ENCODE results near the gene TMED3.

DNA sequence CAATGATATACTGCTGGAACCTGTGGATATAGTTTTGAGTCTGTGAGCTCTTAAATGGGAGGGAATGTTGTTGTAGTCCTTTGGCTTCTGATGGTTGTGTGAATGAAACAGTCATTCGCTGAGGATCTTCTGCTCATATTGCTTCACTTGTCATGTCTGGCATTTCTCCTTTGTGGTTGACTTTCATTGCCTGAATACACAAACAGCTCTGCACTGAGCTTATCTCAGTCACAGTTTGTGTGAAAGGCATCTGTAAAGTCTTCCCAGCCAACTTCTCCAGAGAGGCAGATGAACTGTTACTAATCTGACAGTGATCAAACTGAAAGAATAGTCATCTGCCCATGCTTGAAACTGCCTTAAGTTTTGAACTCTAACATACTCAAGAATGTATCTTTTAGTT, 59.8 kb downstream of the TMED3 start:
- TF ChIP-seq, protein P1, sequence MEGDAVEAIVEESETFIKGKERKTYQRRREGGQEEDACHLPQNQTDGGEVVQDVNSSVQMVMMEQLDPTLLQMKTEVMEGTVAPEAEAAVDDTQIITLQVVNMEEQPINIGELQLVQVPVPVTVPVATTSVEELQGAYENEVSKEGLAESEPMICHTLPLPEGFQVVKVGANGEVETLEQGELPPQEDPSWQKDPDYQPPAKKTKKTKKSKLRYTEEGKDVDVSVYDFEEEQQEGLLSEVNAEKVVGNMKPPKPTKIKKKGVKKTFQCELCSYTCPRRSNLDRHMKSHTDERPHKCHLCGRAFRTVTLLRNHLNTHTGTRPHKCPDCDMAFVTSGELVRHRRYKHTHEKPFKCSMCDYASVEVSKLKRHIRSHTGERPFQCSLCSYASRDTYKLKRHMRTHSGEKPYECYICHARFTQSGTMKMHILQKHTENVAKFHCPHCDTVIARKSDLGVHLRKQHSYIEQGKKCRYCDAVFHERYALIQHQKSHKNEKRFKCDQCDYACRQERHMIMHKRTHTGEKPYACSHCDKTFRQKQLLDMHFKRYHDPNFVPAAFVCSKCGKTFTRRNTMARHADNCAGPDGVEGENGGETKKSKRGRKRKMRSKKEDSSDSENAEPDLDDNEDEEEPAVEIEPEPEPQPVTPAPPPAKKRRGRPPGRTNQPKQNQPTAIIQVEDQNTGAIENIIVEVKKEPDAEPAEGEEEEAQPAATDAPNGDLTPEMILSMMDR (IDR thresholded peaks at IDR 0.05): no peak
- TF ChIP-seq CHD2 (IDR thresholded peaks at IDR 0.05; ENCODE audit: low read length, partially characterized antibody): no peak
- TF ChIP-seq KDM5A (IDR thresholded peaks at IDR 0.05): no peak
- TF ChIP-seq RAD21 (conservative IDR thresholded peaks at IDR 0.05 in 1 of 2, IDR thresholded peaks at IDR 0.05 in 1 of 2): no peak
- TF ChIP-seq POLR2A (IDR thresholded peaks at IDR 0.05; ENCODE audit: low read length): no peak
- no peak for TF ChIP-seq SMC3 (IDR thresholded peaks at IDR 0.05)
- no peak for TF ChIP-seq CEBPB (IDR thresholded peaks at IDR 0.05)
- TF ChIP-seq CBX8 (IDR thresholded peaks at IDR 0.05): no peak
- TF ChIP-seq RCOR1 (IDR thresholded peaks at IDR 0.05; ENCODE audit: low read depth, low read length): no peak
- no peak for TF ChIP-seq HEYL (CRISPR knock-in tag; IDR thresholded peaks at IDR 0.05)
- TF ChIP-seq, protein P2, sequence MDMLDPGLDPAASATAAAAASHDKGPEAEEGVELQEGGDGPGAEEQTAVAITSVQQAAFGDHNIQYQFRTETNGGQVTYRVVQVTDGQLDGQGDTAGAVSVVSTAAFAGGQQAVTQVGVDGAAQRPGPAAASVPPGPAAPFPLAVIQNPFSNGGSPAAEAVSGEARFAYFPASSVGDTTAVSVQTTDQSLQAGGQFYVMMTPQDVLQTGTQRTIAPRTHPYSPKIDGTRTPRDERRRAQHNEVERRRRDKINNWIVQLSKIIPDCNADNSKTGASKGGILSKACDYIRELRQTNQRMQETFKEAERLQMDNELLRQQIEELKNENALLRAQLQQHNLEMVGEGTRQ (IDR thresholded peaks at IDR 0.05): no peak

Data from A549 (cell line).